Stomach (tissue), 9 donors: Measurements from ENCODE around the gene PAXIP1. TPM values are rescaled to one million over a fixed set of nuclear protein-coding genes. Genes with fewer than 3 reads are reported as not detected.

Experiments
- DNase-seq, 2 donors: peaks; one replicate each; pipeline versions ENCODE4 v3.0.0 to v3.0.0-alpha.2; 2013 to 2019
- H3K27ac ChIP-seq, 5 donors: fragments of 200-600 bp in 4 of 5; sonication (generic) in 4 of 5; one replicate each; pipeline ENCODE4 v1.5.1; 2013 to 2019; ENCODE audit warnings: mild to moderate bottlenecking in 1 of 5, moderate library complexity in 1 of 5
- H3K27me3 ChIP-seq, 3 donors: fragments of 200-600 bp; sonication (generic); one replicate each; pipeline ENCODE4 v1.5.1; 2017 to 2019; ENCODE audit warnings: mixed run types in 1 of 3
- H3K36me3 ChIP-seq, 4 donors: fragments of 200-600 bp; sonication (generic); 1 replicate in 3 of 4; 2 replicates in 1 of 4; pipeline ENCODE4 v1.5.1; 2016 to 2019
- H3K4me1 ChIP-seq, 4 donors: fragments of 200-600 bp; sonication (generic); one replicate each; pipeline ENCODE4 v1.5.1; 2016 to 2019
- H3K4me3 ChIP-seq, 4 donors: fragments of 200-600 bp; sonication (generic) in 3 of 4; one replicate each; pipeline ENCODE4 v1.5.1; 2016 to 2019; ENCODE audit warnings: mild to moderate bottlenecking in 1 of 4
- H3K9me3 ChIP-seq, 4 donors: fragments of 200-600 bp; sonication (generic); one replicate each; pipeline ENCODE4 v1.5.1; 2016 to 2019
- EP300 ChIP-seq: sonication (generic); formaldehyde crosslinking; IDR thresholded peaks from one replicate; pipeline ENCODE4 v1.6.1; 2017; ENCODE audit warnings: antibody characterized with exemption
- POLR2A ChIP-seq, 4 donors: fragments of 450-650 bp; IDR thresholded peaks; one replicate each; pipeline ENCODE4 v1.6.1; 2016; ENCODE audit warnings: antibody characterized with exemption in 4 of 4, control low read depth in 2 of 4, mild to moderate bottlenecking in 1 of 4, moderate library complexity in 1 of 4
- POLR2AphosphoS5 ChIP-seq, 3 donors: sonication (generic); formaldehyde crosslinking; IDR thresholded peaks; one replicate each; pipeline ENCODE4 v1.6.1; 2016; ENCODE audit warnings: antibody characterized with exemption in 3 of 3
- WGBS, 5 donors: extraction: QIAGEN DNeasy Blood & Tissue Kit in 3 of 5; methylation state at CpG; one replicate each; pipeline versions ENCODE4 v1.1.5 to v1.1.7; 2013 to 2018; 5-methylcytosine and 5-hydroxymethylcytosine counted together
- intact Hi-C: fragments of 100-400 bp; cut with DNase I; formaldehyde crosslinking; loops from one replicate; pipeline ENCODE4 v1.15.1; 2023; ENCODE audit warnings: low total_unique reads
- polyA plus RNA-seq, 3 donors: library from polyadenylated mRNA; stranded (reverse); fragments of 200-250 nt; gene quantifications; one replicate each; pipeline ENCODE4 v1.2.3, GENCODE V29; 2013
- total RNA-seq, 5 donors: library from RNA; depleted of rRNA; stranded (reverse); fragments of >200 nt; gene quantifications; one replicate each; pipeline versions ENCODE4 v1.1.0 to v1.2.3, GENCODE V29; 2014 to 2016
- TF ChIP-seq, protein P1 (sequence below), 7 experiments: fragments of 450-650 bp in 4 of 7; fragments of 200-600 bp in 3 of 7; sonication (generic) in 3 of 7; IDR thresholded peaks; one replicate each; pipeline ENCODE4 v1.5.1; 2016 to 2019; ENCODE audit warnings: antibody characterized with exemption in 7 of 7, control low read depth in 2 of 7, mild to moderate bottlenecking in 1 of 7
- donor health status: healthy with polysubstance abuse.
- donor health status: Bipolar disorder and iron deficiency.
- donor health status: healthy.

Gene PAXIP1
- total and polyA plus RNA-seq, 8 donors: 0.87 to 24.1 (median 4.6) TPM

DNA sequence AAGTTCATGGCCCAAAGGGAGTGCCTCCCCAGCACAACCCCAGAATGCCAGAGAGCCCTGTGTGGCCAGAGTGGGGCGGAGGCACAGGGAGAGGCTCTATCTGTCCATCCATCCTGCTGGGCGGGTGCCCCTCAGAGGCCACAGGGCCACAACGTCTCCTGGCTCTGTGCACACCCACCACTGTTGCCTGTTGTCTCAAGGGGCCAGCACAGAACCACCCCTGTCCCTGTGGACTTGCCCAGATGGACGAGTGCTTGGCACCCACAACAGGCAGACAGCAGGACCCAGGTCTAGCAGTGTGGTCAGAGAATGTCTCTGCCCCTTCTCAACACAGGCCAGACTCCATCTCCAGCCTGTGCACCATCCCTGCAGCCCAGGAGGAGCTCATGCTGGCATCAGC lies 92.8 kb downstream of the PAXIP1 start:
- Histone ChIP-seq H3K36me3 (no peaks in the 10 kb centered on the region), H3K9me3 (peaks cover 5 to 17% (median 10%) of the 10 kb centered on the region in 4 donors), H3K27ac (no peak overlapping the region), H3K27me3 (peaks cover 0 to 34% (median 12%) of the 10 kb centered on the region in 3 donors), H3K4me1 (peaks cover 8 to 13% (median 12%) of the 10 kb centered on the region in 4 donors), H3K4me3 (no peak overlapping the region)
- intact Hi-C loops: no loop called here
- TF ChIP-seq, protein P1, sequence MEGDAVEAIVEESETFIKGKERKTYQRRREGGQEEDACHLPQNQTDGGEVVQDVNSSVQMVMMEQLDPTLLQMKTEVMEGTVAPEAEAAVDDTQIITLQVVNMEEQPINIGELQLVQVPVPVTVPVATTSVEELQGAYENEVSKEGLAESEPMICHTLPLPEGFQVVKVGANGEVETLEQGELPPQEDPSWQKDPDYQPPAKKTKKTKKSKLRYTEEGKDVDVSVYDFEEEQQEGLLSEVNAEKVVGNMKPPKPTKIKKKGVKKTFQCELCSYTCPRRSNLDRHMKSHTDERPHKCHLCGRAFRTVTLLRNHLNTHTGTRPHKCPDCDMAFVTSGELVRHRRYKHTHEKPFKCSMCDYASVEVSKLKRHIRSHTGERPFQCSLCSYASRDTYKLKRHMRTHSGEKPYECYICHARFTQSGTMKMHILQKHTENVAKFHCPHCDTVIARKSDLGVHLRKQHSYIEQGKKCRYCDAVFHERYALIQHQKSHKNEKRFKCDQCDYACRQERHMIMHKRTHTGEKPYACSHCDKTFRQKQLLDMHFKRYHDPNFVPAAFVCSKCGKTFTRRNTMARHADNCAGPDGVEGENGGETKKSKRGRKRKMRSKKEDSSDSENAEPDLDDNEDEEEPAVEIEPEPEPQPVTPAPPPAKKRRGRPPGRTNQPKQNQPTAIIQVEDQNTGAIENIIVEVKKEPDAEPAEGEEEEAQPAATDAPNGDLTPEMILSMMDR (IDR thresholded peaks at IDR 0.05): no peak
- no peak for TF ChIP-seq POLR2AphosphoS5 (IDR thresholded peaks at IDR 0.05)
- no peak for TF ChIP-seq EP300
- DNase-seq: no peak
- WGBS, 5 donors: 38 to 100% (median 67%) methylated on average over 1 to 4 of the region's 4 CpGs

DNA sequence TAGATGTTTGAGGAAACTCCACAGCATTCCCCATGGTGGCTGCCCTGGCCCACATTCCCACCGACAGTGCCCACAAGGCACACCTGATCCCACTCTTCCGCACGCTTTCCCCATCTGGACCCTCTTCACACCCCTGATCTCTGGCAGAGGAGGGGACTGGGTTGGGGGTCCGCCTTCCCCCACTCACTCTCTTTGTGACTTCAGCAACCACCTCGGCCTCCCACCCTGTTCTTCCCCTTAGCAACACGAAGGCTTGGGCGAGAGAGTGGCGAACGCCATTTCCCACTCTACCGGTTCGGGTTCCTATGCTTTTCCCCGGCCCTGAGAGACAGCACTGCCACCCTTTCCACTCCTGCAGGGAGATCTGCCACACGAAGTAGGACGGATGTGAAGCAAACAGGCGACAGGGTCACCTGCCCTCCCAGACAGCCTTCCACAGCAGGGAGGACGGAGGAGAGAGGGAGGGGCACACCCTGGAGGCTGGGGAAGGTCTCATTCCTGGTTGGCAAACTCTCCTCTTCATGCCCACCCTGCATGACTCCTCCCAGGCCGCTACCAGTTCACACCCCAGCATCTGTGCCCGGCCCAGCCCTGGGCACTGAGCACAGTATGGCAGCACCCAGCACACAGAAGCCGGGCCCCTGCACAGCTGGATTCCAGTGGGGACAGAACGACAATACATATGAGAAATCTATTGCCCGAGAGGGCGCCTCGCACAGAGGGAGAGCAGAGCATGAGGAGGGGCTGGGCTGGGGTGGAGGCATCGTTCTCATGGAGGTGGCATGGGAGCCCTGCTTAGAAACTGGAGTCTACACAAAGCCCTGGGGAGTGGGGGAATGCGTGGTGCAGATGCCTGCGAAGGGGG lies 93.5 kb downstream of the PAXIP1 start:
- H3K36me3 ChIP-seq: no peaks in the 10 kb centered on the region
- no peak overlapping the region for H3K4me3 ChIP-seq
- peaks cover 5 to 17% (median 10%) of the 10 kb centered on the region in 4 donors for H3K9me3 ChIP-seq
- 81 to 88% (median 86%) methylated on average over 23 to 26 of the region's 26 CpGs for WGBS, 5 donors
- H3K27me3 ChIP-seq: peaks cover 0 to 27% (median 5%) of the 10 kb centered on the region in 3 donors
- H3K4me1 ChIP-seq: peaks cover 10 to 12% (median 11%) of the 10 kb centered on the region in 4 donors
- H3K27ac ChIP-seq: no peak overlapping the region
- no peak for DNase-seq
- intact Hi-C loops: no loop called here
- TF ChIP-seq EP300 (no peak), POLR2AphosphoS5 (IDR thresholded peaks at IDR 0.05) (no peak), POLR2A (IDR thresholded peaks at IDR 0.05) (no peak)
- TF ChIP-seq, protein P1 (IDR thresholded peaks at IDR 0.05): no peak

DNA sequence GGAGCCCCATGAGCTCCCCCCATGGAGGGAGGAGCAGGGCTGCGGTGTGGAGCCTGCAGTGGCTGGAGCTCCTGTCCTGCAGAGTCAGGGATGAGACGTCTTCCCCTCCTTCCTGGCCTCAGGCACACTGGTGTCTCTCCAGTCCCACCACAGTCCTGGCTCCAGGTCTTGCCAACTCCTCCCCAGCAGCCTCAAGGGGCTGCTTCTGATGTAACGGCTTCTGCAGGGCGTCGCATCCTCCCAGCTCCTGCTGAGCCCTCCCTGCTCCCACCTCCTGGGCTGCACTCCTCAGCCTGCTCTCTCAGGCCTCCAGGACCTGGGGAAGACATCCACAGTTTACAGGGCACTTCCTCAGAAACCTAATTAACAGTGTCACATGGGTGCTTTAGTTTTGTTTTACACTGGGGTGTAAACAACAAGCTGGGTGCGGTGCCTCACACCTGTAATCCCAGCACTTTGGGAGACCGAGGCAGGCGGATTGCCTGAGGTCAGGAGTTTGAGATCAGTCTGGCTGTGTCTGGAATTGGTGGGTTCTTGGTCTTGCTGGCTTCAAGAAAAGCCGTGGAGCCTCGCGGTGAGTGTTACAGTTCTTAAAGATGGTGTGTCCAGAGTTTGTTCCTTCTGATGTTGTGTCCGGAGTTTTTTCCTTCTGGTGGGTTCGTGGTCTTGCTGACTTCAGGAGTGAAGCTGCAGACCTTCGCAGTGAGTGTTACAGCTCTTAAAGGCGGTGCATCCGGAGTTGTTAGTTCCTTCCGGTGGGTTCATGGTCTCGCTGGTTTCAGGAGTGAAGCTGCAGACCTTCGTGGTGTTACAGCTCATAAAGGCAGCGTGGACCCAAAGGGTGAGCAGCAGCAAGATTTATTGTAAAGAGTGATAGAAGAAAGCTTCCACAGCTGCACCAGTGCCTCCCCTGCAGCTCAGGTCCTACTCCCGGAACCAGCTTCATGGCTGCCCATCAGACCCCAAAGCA lies 95.0 kb downstream of the PAXIP1 start:
- Histone ChIP-seq H3K4me1 (peaks cover 6 to 8% (median 8%) of the 10 kb centered on the region in 4 donors), H3K36me3 (no peaks in the 10 kb centered on the region), H3K27ac (no peak overlapping the region), H3K4me3 (no peak overlapping the region), H3K9me3 (peaks cover 5 to 17% (median 10%) of the 10 kb centered on the region in 4 donors), H3K27me3 (peaks cover 0 to 20% (median 0%) of the 10 kb centered on the region in 3 donors)
- intact Hi-C loops: no loop called here
- DNase-seq: no peak
- WGBS, 5 donors: 78 to 84% (median 83%) methylated on average over 18 to 21 of the region's 21 CpGs
- TF ChIP-seq EP300 (no peak), POLR2AphosphoS5 (IDR thresholded peaks at IDR 0.05) (no peak), POLR2A (IDR thresholded peaks at IDR 0.05) (no peak)
- TF ChIP-seq, protein P1 (IDR thresholded peaks at IDR 0.05): no peak

DNA sequence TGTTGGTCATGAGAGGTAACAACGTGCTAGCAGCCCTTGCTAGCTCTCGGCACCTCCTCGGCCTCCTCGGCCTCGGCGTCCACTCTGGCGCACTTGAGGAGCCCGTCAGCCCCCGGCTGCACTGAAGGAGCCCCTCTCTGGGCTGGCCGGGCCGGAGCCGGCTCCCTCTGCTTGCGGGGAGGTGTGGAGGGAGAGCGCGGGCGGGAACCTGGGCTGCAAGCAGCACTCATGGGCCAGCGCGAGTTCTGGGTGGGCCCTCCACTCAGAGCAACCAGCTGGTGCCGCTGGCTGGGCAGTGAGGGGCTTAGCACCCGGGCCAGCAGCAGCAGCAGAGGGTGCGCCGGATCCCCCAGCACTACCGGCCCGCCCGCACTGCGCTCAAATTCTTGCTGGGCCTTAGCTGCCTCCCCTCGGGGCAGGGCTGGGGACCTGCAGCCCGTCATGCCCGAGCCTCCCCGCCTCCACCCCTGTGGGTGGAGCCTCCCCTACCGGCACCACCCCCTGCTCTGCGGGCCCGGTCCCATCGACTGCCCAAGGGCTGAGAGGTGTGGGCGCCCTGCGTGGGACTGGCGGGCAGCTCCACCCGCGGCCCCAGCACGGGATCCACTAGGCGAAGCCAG lies 96.1 kb downstream of the PAXIP1 start:
- peaks cover 5 to 17% (median 10%) of the 10 kb centered on the region in 4 donors for H3K9me3 ChIP-seq
- 87 to 97% (median 96%) methylated on average over 28 to 41 of the region's 41 CpGs for WGBS, 5 donors
- DNase-seq: no peak
- H3K4me1 ChIP-seq: peaks cover 12 to 19% (median 17%) of the 10 kb centered on the region in 4 donors
- TF ChIP-seq EP300 (no peak), POLR2AphosphoS5 (IDR thresholded peaks at IDR 0.05) (no peak), POLR2A (IDR thresholded peaks at IDR 0.05) (no peak)
- TF ChIP-seq, protein P1 (IDR thresholded peaks at IDR 0.05): no peak
- H3K27me3 ChIP-seq: peaks cover 0 to 20% (median 0%) of the 10 kb centered on the region in 3 donors
- no peak overlapping the region for H3K27ac ChIP-seq
- no peaks in the 10 kb centered on the region for H3K36me3 ChIP-seq
- H3K4me3 ChIP-seq: no peak overlapping the region
- intact Hi-C loops: no loop called here
